Measurements from ENCODE around the gene PCBD1.

DNA sequence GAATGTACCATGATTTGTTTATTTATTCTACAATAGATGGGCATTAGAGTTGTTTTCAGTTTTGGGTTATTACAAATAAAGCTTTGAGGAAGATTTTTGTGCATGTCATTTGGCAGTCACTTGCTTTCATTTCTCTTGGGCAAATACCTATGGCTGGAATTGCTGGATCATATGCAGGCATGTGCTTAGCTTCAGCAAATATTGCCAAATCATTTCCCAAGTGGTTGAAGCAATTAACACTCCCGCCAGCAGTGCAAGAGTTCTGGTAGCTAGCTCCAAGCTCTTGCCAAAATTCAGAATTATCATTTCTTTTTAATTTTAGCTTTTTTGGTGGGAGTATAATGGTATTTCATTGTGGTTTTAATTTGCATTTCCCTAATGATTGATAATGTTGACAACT, 32.9 kb upstream of the PCBD1 start:
- TF ChIP-seq, protein P1, sequence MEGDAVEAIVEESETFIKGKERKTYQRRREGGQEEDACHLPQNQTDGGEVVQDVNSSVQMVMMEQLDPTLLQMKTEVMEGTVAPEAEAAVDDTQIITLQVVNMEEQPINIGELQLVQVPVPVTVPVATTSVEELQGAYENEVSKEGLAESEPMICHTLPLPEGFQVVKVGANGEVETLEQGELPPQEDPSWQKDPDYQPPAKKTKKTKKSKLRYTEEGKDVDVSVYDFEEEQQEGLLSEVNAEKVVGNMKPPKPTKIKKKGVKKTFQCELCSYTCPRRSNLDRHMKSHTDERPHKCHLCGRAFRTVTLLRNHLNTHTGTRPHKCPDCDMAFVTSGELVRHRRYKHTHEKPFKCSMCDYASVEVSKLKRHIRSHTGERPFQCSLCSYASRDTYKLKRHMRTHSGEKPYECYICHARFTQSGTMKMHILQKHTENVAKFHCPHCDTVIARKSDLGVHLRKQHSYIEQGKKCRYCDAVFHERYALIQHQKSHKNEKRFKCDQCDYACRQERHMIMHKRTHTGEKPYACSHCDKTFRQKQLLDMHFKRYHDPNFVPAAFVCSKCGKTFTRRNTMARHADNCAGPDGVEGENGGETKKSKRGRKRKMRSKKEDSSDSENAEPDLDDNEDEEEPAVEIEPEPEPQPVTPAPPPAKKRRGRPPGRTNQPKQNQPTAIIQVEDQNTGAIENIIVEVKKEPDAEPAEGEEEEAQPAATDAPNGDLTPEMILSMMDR (IDR thresholded peaks at IDR 0.05; ENCODE audit: insufficient read depth, low read length), result no peak
- no peak for TF ChIP-seq POLR2AphosphoS5 (IDR thresholded peaks at IDR 0.05; ENCODE audit: low read depth)
- no peak for TF ChIP-seq SPI1 (IDR thresholded peaks at IDR 0.05; ENCODE audit: borderline replicate concordance, low read depth)
